HG03135 (cell line): ENCODE data around the gene NALCN.

ENCODE experiments used
- ATAC-seq: cut with Tn5 transposase; IDR thresholded peaks from one replicate; pipeline ENCODE4 v1.9.1; 2021; ENCODE audit warnings: mild to moderate bottlenecking, moderate library complexity; ENCODE audit not compliant: unreplicated experiment

NALCN gene

DNA sequence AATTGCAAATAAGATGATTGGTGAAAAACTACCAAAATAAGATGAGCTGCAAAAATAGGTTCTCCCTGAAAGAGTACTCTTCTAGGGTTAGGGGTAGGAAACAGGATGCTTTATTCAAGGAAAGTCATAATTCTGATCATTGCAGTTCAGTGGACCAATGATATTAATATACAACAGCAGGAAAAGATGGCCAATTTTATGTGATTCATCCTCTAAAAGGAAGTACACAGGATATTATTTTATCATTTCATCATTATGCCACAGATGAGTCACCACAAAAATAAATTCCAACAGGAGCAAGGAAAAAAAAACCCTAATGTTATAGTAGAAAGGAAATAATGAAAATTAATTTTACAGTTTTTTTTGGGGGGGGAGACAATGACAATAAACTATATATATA is 205.0 kb downstream of the NALCN start:
- no peak for ATAC-seq

DNA sequence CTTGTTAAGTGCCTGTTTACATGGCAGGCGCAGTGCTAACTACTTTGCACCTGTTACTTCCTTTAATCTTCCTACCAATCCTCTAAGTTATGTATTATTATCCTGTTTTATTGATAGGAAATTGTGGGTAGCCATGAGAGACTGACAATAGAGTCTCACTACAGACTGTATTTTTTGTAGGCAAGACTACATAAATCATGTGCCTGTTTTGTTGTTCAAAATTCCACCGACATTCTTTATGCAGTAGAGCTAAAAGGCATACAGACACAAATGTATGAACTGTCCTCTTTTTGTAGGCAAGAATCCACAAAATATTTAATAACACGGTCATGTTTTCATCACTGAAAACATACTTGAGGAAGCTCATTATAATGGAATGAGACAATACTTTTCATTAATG is 205.5 kb downstream of the NALCN start:
- no peak for ATAC-seq

DNA sequence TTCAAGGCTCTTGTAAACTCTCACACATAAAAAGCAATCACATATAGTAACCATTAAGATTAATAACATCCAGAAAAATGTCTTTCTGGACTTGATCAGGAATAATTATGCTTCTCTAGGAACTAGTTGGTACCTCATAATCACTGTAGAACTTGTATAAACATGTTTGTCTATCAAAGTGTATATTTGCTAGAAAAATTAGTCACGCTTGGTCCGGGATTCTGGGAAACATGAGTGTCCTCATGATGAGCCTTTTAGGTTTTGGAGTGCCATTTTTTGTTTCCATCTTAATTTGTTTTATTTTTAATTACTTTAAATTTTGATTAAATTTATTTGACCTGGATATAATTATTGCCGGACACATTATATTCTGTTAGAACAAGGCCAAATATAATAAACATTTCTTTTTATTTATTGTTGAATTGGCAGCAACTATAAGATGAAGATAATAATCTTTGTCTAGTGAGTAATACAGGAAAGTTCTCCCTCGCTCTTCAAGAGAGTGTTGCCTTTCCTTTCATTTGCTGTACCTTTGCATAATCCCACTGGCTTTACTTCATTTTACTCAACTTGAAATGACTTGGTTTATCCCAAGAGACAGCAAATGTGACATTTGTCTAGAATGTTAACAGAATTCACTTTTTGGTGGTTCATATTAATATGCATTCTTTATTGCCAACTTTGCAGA is 207.0 kb downstream of the NALCN start:
- ATAC-seq, result no peak

DNA sequence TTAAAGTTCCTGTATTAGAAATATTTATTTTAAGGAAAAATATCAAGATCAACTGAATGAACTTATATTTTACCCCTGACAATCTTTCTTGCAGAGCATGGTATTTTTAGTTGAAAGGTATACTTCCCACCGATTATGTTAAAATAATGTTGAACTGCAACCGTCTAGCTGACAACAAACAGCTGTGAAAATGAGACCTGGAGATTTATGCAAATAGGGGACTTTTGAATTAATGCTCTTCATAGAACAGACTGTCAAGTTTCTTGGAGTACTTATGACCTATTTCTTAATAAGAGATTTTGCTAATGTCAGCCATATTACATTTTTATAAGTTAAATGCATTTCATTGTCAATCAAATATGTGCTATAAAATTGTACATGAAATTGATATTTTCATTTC is 210.9 kb downstream of the NALCN start:
- no peak for ATAC-seq

DNA sequence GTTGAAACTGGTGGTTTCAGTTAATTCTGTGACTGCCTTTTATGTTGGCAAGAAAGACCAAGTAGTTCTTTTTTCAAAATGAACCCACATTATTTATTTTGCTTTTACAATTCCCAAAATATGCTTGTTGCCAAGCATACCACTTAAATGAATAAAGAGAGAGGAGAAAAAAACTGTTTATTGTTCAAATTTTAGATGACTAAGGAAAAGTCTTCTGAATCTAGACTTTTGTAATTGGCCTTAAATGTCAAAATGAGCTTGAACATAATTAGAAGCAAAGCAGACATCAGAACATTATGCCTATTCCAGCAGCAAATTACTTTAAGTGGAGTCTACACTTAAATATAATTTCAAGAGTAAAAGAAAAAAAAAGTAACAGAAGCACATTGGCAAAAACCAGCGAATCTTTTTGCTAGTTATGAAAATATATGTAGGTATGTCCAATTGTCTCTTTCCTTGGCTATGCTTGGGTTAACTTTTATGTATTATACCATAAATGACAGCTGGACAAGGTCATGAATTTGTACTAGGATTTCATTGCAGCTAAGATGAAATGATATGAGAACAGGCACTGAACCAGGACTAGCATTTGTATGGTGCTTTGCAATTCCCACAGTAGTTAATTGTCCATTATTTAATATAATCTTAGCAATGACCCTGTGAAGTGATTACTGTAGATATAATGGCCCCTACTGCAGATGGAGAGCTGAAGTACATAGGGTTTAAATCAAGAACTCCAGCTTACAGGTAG is 211.9 kb downstream of the NALCN start:
- ATAC-seq, result no peak

DNA sequence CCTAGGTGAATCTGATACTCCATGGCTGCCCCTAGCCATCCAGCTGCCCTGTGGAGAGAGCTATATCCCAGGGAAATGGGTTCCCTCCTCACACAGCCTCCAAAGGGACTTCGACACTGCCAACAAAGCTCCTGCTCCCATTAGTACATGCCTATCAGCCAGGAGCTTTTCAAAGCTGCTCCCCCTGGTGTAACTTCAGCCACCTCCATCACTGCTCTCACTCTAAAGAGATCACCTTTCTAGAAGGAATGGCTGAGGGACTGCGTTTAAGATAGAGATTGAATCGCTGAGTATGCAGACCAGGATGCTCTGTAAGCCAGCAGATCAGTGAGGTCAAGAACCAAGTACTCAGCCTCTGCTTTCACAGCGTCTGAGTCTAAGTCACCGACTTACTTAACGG is 213.7 kb downstream of the NALCN start:
- ATAC-seq, result no peak

DNA sequence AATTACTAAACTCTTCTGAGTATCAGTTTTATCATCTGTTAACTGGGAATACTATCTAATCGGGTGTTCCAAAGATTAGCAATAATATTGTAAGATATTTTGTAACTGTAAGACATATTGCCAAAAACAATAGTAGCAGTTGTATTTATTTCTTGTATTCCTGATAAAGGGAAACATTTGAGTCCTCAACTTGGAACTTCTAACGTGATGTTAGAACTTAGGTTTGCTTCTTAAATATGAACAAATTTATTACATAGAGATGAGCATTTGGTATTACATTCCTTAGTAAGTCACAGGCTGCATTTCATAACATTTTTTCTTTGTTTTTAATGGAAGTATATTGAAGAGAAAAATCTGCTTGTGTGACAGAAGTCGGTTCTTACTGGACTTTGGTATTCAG is 225.3 kb downstream of the NALCN start:
- no peak for ATAC-seq

DNA sequence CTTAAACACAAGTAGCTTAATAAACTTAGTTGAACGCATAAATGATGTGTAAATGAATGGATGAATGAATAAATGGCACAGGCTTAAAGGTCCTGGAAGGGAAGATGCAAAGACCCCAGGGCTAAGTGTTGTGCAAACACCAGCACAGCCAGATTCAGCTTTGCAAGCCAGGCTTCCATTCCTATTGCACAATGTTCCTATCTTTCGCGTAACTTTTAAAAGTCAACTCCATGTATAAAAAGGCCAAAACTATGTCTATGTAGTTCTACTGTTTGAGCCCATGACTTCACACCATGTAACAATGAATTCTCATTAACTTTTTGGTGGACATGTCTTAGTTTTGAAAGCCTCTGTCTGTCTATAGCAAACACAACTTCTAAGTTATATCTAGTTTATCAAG is 226.0 kb downstream of the NALCN start:
- no peak for ATAC-seq

DNA sequence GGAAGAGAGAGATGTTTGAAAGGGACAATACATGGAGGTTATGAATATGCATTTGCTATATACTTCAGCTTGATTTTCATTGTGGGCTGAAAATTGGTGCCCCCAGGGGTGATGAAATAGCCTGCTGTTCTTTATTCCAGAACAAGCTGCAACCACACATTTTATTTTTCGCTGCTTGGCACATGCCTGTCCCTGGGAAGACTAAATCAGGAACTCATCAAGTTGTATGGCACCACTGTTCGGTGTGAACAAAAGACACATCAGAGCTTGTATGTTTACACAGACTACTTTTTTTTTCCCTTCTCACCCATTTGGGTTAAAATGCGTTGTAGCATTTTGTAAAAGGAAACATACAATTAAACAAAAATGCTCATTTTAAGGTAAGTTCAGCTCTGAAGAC is 230.7 kb downstream of the NALCN start:
- no peak for ATAC-seq

DNA sequence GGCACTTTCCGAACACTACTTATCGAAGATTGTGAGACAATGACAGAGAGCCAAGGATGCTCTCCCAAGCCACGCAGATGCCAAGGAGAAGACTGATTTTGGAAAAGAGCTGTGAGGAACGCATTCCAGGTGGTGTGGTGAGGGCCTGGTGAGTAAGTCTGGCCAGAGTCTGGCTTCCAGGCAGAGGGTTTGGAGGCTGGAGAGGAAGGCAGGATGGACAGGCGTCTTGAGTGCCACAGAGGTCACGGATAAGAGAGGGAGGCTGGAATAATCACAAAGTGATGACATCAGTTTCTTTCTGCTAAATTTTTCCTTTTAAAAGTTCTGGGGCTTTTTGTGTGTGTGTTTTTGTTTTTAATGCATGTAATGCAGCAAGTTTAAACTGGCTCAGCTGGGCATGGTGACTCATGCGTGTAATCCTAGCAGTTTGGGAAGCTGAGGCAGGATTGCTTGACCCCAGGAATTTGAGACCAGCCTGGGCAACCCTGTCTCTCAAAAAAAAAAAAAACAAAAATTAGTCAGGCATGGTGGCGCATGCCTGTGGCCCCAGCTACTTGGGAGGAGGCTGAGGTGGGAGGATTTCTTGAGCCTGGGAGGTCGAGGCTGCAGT is 235.1 kb downstream of the NALCN start:
- ATAC-seq, result no peak

DNA sequence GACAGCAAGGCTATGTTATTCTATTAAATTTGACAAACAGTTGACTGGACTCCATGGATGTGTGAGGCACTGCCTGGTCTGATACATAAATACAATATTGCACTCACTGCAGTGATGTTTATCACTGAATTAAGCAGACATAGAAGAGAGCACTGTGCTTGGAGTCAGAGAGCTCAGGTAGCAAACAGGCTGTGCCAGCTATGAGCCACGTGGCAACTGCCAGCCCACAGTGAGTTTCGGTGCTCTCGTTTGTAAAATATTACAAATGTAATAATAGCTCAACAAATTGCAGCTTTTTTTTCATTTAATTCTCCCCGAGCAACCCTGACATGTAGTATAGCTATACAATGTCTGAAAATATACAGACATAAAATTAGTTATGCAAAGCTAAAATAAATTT is 237.3 kb downstream of the NALCN start:
- ATAC-seq, result no peak

DNA sequence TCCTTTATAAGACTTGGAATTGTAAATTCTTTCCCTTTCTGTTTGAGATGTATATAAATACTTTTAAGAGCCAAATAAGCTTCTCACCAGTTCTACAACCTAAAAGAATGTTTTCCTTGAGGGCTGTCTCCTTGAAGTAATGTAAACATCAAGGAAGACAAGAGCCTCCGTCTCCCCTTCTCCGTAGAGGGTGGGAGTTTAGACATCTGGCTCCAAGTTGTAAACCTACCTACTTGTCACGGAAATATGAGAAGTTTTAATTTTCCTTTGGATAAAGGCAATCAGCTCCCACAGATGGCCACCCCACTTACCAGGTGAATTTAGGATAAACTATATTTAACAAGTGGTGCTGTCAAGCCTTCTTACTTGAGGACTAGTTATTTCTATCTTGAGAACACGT is 237.9 kb downstream of the NALCN start:
- ATAC-seq, result no peak

DNA sequence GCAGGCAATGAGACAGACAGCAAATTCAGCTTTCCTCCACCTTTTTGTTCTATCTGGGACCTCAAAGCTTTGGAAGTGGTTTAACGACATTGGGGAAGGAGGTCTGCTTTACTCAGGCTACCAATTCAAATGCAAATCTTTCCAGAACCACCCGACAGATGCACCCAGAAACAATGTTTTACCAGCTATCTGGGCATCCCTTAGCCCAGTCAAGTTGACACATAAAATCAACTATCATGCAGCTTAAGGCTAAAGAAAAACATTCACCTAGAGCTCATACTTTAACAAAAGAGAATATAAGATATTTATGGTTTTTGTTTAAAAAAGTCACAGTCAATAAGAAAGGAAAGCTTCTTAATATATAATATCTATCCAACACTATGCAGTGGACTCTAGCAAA is 246.0 kb downstream of the NALCN start:
- ATAC-seq, result no peak

DNA sequence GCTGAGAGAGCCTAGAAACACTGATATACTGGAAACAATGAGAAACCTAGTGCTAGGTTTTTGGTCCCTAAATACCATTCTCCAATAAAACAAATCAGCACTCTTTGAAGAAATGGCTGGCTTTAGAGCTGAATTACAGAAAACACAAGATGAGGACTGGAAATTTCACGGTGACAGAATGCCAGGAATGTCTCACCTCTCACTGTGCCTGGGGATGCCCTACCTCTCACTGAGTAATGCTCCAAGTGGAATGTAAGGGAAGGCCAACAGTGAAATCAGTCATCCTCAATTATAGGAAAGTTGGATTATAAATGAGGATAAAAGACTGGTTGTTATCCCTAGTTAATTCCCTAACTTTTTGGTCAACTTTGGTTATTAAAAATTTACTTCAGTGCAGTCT is 259.0 kb downstream of the NALCN start:
- ATAC-seq, result no peak

DNA sequence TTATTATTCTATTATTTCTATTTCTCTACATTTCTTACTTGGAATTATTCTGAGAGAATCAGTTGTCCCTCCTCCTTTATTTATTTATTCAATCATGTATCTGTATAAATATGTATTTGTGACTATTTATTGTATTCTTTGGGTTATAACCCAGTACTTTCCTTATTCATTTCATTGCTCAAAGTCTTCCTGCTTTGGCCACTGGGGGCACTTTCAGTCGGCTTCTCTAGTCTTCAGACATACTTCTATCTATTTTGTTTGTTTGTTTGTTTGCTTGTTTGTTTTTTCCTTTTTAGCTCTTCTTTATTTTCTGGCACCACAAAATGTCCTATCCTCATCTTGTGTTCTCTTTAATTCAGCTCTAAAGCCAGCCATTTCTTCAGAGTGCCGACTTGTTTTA is 260.4 kb downstream of the NALCN start:
- ATAC-seq, result no peak

DNA sequence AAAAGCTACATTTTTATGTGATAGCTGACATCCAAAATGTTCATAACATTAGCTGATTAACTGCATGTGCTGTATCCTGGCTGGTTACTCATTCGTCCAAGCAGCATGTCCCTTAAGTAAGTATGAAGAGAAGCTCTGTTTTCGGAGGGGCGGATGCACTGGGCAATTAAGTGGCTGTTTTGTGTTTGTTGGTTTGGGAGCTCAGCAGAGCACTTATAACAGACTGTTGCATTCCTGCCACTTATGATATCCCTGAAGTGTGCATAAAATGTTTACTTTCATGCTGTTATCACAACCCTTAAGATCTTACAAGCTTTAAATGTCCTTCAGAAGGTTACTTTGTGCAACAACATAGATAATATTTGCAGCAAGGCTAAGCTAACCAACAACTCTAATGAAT is 264.1 kb downstream of the NALCN start:
- no peak for ATAC-seq

DNA sequence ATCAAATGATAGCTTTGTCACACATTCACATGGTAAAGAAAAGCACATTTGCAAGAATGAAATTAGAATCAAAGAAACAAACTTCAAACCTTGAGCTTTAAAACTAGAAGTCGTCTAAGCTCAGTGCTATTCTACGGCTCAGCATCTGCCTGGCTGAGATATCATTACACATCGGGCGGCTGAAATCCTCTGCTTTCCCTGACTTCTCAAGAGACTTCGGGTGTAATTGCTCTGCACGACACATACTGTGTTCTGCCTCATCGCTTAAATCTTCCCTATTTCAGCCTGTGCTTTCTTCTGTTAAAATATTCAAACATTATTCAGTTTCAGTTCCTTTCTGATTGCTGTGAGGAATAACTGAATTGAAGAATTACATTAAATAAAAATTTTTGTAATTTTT is 265.3 kb downstream of the NALCN start:
- ATAC-seq, result no peak

DNA sequence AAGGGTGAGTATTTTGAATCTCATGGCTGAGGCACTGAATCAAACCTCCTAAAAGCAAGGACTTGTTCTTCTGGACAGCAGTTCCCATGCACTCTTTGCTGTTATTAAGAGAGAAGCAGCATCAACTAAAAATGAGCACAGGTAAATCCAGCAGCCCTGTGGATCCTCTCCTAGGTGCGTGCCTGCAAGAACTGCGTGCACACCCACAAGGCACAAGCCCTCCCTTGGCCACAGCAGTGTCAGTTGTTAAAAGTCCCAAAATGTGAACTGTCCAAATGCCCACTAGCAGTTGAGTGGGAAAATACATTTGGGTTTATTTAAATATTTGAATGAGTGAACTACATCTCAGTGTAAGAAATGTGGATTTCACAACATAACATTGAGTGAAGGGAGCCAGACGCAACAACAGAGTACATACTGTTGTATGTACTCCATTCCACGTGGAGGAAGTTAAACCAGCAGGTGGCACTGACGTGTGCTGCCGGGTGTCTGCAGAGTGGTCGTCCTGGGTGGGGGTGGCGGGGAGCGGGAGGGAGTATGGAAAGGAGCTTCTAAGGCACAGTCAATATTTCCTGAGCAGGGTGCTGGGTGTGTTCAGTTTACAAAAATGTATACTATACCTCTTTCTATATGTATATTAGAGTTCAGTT is 266.4 kb downstream of the NALCN start:
- ATAC-seq, result no peak

DNA sequence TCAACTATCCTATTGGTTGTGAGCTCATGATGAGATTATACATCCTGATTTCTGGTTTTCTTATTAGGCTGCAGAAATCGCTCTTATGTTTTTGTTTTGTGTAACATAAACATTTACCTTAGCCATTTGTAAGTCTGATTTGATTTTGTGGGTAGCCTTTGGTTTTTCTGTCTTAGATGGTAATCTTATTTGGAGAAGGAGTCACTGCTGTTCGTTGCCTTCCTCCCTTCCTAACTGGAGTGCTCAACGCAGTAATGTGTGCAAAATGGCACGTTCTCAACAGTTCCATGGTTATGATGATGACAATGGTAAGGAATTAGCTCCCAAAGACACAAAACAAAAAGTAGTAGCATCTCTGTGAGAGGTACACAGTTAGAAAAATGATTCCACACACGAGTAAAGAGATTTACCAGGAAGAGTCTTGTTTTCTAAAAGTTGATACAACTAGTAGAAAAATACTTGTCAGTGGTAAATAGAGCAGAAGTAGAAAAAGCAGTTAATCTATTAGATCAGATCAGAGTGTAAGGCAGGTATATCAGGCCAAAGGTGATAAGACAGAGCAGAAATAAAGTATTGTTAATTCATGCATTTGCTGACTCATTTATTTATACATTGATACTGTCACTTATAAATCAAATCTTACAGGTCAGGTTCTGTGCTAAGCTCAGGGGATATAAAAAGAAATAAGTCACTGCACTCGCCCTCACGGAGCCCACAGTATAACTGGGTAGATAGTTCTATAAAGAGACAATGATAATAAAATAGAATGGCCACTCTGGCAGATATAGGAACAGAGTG is 270.0 kb downstream of the NALCN start:
- no peak for ATAC-seq

DNA sequence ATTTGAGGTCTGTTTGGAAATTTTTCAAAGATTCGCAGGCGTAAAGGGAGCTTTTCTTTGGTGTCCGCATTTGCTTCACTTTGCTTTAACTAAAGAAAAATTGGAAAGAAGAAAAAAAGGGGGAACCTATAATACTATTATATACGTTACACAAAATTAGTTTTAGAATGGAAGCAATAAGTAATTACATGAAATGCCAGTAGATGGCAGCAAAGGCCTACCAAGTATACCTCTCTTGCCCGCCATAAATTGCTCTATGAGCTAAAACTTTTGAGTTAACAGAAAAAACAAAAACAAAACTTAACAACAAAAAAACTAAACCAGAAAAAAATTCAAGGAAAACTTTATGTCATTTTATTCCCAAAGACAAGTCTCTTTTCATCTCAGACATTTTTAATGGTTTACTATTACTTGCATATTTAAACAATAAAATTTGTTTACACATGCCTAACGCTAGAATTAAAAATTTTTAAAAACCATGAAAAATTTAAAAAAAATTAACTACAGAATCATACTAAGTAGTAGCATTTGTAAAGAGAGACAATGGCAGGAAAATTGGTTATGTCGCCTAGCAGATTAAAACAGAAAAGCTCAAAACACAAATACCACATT is 271.4 kb downstream of the NALCN start:
- peak; percentile 68 for ATAC-seq

DNA sequence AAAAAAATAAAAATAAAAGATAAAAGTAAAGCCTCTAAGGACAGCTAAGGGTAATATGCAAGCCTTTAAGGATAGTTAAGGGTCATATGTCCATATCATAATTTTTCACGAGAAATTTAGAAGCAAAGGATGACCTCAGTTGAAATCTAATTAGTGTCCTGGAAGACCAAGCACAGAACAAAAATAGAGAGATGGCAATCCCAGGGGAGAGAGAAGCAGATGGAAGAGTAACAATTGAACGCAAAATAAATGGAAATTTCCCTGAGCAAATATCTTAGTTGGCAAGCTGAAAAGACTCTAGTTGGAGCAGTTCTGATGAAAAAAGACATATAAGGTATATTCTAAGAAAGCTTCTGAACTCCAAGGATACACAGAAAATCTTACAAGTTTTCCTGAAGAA is 275.4 kb downstream of the NALCN start:
- ATAC-seq, result no peak
